Mucosa of descending colon (tissue), 3 donors: ENCODE measurements around the gene ACSL4. TPM values are rescaled to one million over a fixed set of nuclear protein-coding genes. Genes with fewer than 3 reads are reported as not detected.
"Not testable (repeated sequence)": the region's sequence is repeated elsewhere in the genome, so short reads cannot be mapped to it uniquely, and the experiment has no call there.

Experiments used
- ATAC-seq: fragments of 200-7000 bp; cut with Tn5 transposase; one replicate; pipeline ENCODE4 v1.9.1; 2020; ENCODE audit warnings: mild to moderate bottlenecking, moderate library complexity
- DNase-seq, 3 donors: peaks; one replicate each; pipeline ENCODE4 v3.0.0-alpha.2; 2020
- H3K36me3 ChIP-seq: fragments of 200-600 bp; one replicate; pipeline ENCODE4 v1.8.0; 2021; ENCODE audit warnings: low read depth, mild to moderate bottlenecking
- H3K4me1 ChIP-seq: fragments of 200-600 bp; one replicate; pipeline ENCODE4 v1.8.0; 2021; ENCODE audit warnings: low read depth, mild to moderate bottlenecking
- H3K4me3 ChIP-seq: fragments of 200-600 bp; one replicate; pipeline ENCODE4 v1.8.0; 2021; ENCODE audit warnings: mild to moderate bottlenecking
- H3K9me3 ChIP-seq: fragments of 200-600 bp; one replicate; pipeline ENCODE4 v1.8.0; 2021; ENCODE audit warnings: mild to moderate bottlenecking
- intact Hi-C, 2 donors: fragments of 100-400 bp; cut with DNase I in 1 of 2; cut with micrococcal nuclease in 1 of 2; formaldehyde crosslinking; loops; one replicate each; pipeline versions ENCODE4 v1.11.0 to v1.11.1; 2022; cut with DNase I, micrococcal nuclease
- total RNA-seq, 3 donors: library from RNA; stranded (reverse); fragmentation: NEBNext Ultra II Directional in 2 of 3; extraction: Animal tissue kit (Norgen Biotek cat#: 25700) in 2 of 3; gene quantifications; one replicate each; pipeline versions ENCODE4 v1.2.1 to v1.2.4, GENCODE V29; 2021 to 2023
- TF ChIP-seq, protein P1 (sequence below): fragments of 200-600 bp; IDR thresholded peaks from one replicate; pipeline ENCODE4 v1.8.0; 2022; ENCODE audit warnings: antibody characterized with exemption, mild to moderate bottlenecking
- donor health status: DM: no; HTN: no; CAD: no; lungs with moderate emphysema.
- donor health status: DM: no; HTN: no; CAD: no.
- donor health status: DM: no; HTN: yes; CAD: no.

Gene ACSL4
- total RNA-seq, 3 donors from 2014 or later, result 9.8 to 28.2 (median 18.4) TPM

DNA sequence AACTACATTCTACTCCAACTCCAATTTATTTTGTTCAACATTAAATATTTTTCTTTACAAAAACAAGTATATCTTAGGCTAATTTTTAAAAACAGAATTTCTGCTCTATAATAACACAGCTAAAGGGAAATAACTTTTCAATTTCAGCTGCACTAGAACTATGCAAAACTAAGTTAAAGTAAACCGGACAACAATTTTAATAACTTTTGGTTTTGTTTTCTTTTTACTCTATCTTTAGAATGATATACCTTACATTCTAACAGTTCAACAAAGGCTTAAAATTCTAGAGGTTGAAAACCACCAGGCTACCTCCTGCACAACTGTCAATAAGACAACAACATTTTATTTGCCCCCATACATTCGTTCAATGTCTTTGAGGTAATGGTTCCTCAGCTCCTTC is 89.4 kb downstream of the ACSL4 start:
- ATAC-seq (no peak), DNase-seq (no peak)
- no peak overlapping the region for H3K4me3 ChIP-seq
- intact Hi-C loops, result no loop called here
- no peaks in the 10 kb centered on the region for H3K9me3 ChIP-seq
- H3K36me3 ChIP-seq, result no peaks in the 10 kb centered on the region
- TF ChIP-seq, protein P1, sequence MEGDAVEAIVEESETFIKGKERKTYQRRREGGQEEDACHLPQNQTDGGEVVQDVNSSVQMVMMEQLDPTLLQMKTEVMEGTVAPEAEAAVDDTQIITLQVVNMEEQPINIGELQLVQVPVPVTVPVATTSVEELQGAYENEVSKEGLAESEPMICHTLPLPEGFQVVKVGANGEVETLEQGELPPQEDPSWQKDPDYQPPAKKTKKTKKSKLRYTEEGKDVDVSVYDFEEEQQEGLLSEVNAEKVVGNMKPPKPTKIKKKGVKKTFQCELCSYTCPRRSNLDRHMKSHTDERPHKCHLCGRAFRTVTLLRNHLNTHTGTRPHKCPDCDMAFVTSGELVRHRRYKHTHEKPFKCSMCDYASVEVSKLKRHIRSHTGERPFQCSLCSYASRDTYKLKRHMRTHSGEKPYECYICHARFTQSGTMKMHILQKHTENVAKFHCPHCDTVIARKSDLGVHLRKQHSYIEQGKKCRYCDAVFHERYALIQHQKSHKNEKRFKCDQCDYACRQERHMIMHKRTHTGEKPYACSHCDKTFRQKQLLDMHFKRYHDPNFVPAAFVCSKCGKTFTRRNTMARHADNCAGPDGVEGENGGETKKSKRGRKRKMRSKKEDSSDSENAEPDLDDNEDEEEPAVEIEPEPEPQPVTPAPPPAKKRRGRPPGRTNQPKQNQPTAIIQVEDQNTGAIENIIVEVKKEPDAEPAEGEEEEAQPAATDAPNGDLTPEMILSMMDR, result no peak
- H3K4me1 ChIP-seq, result no peaks in the 10 kb centered on the region

DNA sequence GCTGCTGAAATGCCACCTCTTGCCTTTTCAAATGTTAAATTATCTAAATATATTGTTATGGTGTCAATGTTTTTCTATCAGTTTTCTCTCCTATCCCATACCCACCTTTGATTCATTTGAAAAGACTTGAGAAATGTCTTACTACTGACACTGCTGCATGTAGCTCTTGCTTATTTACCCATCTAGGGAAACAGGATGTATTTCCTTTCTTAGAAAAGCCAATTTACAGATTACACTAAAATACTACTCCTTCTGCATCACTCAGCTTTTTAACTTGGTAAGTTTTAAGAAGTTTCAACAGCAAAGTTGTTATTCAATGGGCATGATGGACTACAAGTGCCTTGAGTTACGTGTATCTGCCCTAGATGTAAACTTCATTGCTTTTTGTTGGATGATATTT is 94.9 kb downstream of the ACSL4 start:
- no peaks in the 10 kb centered on the region for H3K9me3 ChIP-seq
- H3K4me1 ChIP-seq, result no peaks in the 10 kb centered on the region
- TF ChIP-seq, protein P1, result no peak
- no peaks in the 10 kb centered on the region for H3K36me3 ChIP-seq
- H3K4me3 ChIP-seq, result no peak overlapping the region
- intact Hi-C loops, result no loop called here
- ATAC-seq (no peak), DNase-seq (no peak)

DNA sequence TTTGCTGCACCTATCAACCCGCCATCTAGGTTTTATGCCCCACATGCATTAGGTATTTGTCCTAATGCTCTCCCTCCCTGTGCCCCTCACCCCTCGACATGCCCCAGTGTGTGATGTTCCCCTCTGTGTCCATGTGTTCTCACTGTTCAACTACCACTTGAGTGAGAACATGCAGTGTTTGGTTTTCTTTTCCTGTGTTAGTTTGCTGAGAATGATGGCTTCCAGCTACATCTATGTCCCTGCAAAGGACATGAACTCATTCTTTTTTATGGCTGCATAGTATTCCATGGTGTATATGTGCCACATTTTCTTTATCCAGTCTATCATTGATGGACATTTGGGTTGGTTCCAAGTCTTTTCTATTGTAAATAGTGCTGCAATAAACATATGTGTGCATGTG is 95.6 kb downstream of the ACSL4 start:
- intact Hi-C loops, ATAC-seq, DNase-seq: not testable (repeated sequence)

DNA sequence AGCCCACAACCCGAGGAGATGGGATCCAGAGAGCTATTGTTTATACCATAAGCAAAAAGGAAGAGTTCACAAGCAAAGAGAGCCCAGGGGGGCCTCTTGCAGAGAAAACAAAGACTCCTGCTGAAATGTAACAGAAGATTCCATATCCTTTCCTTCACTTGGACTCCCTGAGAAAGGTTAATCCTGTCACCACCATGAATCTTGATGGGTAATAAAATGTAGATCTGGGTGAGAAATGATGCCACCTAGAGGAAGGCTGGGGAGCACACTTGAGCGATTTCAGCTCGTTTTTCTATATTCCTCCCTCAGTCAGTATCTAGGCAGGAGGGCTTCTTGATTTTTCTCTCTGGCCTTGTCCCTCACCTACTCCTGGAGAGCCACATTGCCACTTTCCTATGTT is 97.9 kb downstream of the ACSL4 start:
- H3K4me1 ChIP-seq, result no peaks in the 10 kb centered on the region
- intact Hi-C loops, result no loop called here
- H3K36me3 ChIP-seq, result no peaks in the 10 kb centered on the region
- peak in 1 of 3 donors; percentile 8 for DNase-seq
- no peak overlapping the region for H3K4me3 ChIP-seq
- peak; percentile 44 for ATAC-seq
- TF ChIP-seq, protein P1, result no peak
- H3K9me3 ChIP-seq, result no peaks in the 10 kb centered on the region

More for the DNA sequence above, 95.6 kb downstream of the ACSL4 start:
- not testable (repeated sequence) for H3K9me3 ChIP-seq, H3K36me3 ChIP-seq, H3K4me3 ChIP-seq, H3K4me1 ChIP-seq

DNA sequence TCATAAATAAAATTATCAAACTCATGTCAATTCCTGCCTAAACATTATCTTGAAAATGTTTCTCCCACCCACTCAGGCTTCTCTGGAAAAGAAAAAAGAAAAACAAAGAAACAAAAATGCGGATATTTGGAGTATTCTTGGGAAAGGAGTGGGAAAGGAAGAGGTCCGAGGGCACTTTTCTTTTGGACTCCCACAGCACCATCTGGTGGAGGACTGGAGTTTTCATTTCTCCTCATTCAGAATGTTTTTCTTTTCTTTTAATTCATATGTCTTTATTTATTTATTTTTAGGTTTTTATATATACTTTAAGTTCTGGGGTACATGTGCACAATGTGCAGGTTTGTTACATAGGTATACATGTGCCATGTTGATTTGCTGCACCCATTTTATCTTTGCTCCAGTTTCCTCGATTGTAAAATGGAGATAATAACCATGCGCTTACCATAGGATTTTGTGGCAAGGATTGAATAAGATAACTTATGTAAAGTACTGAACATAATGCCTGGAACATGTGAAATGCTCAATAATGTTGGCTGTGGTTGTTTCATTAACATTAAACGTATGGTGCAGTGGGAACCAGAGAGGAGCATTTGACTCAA is 100.1 kb downstream of the ACSL4 start:
- no peak for ATAC-seq
- Histone ChIP-seq H3K9me3 (no peaks in the 10 kb centered on the region), H3K4me3 (no peak overlapping the region), H3K4me1 (no peaks in the 10 kb centered on the region), H3K36me3 (no peaks in the 10 kb centered on the region)
- TF ChIP-seq, protein P1, result no peak
- intact Hi-C loops, result loop anchor here in 1 of 2 donors (2.0 kb wide), 1 partner anchor 146 kb away; no protein-coding TSS in a partner anchor
- peak in 1 of 3 donors; percentile 15 for DNase-seq

DNA sequence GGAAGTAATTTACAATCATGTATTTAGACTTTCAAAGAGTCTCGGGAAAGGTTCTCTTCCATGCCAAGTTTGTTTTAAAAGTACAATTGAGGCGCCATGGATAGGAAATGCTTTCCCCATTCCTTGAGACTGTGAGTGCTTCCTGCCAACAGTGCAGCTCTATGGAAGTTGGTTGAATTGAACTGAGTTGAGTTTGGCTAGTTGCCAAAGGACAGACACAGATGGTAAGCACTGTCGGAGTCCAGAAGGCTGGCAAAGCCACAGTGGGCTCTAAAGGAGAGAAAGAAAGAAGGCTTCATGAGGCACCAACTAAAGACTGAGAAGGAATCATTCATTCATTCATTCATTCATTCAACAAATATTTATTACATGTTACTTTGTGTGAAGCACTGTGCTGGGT is 103.7 kb downstream of the ACSL4 start:
- ATAC-seq (no peak), DNase-seq (no peak)
- intact Hi-C loops, result no loop called here
- no peaks in the 10 kb centered on the region for H3K36me3 ChIP-seq
- H3K9me3 ChIP-seq, result no peaks in the 10 kb centered on the region
- H3K4me3 ChIP-seq, result no peak overlapping the region
- TF ChIP-seq, protein P1, result no peak
- no peaks in the 10 kb centered on the region for H3K4me1 ChIP-seq
